ENCODE measurements around the gene ENKUR.
"Not testable (repeated sequence)": the region's sequence is repeated elsewhere in the genome, so short reads cannot be mapped to it uniquely, and the experiment has no call there.

Gene ENKUR

DNA sequence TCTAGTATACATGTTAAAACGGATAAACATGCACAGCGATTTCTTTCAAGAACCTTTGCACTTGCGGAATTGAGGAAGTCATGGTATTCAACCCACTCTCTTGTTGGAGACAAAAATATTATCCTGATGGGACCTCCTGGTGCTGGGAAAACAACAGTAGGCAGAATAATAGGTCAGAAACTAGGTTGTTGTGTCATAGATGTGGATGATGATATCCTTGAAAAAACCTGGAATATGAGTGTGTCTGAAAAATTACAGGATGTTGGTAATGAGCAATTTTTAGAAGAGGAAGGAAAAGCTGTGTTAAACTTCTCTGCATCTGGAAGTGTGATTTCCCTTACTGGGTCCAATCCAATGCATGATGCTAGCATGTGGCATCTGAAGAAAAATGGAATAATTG lies 7.3 kb upstream of the ENKUR start:
- no peak for DNase-seq (ENCODE audit: low spot score)

DNA sequence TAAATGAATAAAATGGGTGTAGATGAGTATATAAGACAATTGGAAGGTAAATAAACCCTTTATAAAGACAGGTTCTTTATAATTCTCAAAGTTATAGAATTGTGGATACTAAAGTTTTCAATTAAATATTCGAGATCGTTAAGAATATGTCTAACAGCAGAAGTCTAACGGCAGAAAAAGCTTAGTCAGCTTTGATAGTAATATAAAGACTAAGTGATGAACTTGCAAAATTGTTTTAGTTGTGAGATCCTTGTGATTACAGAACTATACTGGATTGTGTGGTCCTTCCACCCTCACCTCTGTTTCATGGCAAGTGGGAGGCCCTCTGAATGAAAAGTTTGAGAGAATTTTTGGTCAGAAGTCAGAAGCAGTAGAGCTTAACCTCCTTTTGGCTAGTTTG lies 2.7 kb upstream of the ENKUR start:
- no peak for DNase-seq (ENCODE audit: low spot score)

DNA sequence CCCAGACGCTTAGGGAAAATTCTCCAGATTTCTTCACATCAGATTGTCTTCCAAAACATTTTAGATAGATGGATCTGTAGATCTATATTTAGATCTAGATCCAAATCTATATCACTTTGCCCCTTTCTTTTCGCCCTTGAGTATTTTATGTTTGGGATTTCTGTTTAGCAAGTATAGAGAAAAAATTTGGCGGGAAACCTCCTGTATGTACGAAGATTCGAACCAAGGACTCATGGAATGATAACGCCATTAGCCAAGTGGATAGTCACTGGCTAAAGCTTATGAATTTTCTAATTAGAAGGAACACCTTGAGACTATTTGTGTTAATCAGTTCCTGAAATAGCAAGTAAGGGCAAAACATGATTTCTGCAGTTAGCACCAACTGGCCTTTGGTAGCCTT lies 1.7 kb upstream of the ENKUR start:
- DNase-seq (ENCODE audit: low spot score): no peak

DNA sequence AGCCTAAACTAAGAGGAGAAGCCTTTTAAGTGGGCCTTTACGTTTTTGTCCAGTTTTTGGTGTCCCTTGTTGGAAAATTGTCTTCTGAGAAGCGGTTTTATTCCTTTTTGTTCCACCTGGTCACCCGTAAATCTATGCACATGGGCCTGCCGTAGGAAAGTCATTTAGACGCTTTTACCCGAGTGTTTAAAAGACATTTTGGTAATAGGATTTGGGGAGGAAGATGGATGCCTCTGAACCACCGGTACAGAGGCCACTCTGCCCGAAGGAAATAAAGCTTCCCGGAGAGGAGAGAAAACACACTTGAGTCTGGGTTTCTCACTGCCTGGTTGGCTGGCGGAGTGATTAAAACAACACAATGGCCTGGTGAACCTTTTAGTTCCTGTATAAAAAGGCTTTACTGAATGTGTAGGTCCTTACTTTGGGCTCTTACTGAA lies 1.2 kb upstream of the ENKUR start:
- no peak for DNase-seq (ENCODE audit: low spot score)

DNA sequence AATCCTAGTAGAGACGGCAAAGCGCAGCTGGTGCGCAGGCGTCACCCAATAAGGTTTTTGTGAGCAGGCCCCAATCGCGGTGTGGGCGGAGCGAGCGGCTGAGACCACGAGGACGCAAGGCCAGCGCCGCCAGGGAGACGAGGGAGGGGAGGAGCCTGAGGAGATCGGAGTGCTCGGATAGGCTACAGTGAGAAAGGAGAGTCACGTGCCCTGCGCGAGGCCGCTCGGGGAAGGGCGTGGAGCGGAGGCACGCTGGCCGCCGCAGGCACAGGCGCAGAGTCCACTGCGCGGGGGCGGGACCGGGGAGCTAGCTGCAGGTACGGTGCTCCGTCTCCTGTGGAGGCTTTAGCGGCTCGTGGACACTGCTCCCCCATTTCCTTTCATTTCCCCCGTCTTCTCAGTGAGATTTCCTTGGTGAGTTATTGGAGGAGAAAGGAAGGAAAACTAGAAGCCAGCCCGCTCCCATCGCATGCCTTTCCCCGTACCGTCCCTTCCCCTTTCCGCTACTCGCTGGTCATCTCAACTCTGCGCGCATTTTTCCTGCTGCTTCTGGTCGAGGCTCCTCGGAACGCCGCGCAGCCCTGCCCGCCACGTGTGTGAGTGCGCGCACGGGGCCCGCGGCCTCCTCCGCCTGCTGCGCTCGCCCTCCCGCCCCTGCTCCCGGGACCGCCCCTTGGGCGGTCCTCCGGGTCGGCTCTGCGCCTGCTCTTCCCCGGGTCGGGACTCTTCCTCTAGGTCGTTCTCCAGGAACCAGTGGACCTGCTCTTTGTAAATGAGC lies 607 bp upstream of the ENKUR start, which contains the start of gene THNSL1:
THNSL1 (plus strand) TSS at position 237 of the 778 bp plus-strand sequence. CDS start 6,612 bp downstream, outside the sequence.
- DNase-seq (ENCODE audit: low spot score): peak; percentile 99

DNA sequence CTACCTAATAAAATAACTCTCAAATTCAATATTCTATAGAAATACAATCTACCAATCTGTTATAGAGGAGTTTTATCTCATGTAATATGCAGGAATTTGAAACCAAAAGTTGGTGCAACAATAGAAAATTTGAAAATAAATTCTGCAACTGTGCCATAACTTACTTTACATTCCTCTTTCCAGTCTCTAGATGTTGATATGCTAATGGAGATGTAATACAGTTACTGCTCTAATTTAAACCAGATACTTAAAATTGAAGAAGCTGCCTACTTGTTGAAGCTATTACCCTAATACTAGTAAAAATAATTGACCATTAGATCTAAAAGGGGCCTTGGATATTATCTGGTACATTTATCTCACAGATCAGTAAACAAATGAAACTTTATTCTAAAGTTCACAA lies 1.4 kb downstream of the ENKUR start:
- no peak for DNase-seq (ENCODE audit: low spot score)

DNA sequence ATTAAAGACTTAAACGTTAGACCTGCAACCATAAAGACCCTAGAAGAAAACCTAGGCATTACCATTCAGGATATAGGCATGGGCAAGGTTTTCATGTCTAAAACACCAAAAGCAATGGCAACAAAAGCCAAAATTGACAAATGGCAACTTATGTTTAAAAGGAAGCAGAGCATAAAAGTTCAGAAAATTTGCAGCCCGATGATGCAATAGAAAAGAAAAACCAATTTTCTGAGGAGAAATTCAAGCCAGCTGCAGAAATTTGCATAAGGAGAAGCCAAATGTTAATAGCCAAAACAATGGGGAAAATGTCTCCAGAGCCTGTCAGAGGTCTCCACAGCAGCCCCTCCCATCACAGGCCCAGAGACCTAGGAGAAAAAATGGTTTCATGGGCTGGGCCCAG lies 4.4 kb downstream of the ENKUR start:
- not testable (repeated sequence) for DNase-seq (ENCODE audit: low spot score)

DNA sequence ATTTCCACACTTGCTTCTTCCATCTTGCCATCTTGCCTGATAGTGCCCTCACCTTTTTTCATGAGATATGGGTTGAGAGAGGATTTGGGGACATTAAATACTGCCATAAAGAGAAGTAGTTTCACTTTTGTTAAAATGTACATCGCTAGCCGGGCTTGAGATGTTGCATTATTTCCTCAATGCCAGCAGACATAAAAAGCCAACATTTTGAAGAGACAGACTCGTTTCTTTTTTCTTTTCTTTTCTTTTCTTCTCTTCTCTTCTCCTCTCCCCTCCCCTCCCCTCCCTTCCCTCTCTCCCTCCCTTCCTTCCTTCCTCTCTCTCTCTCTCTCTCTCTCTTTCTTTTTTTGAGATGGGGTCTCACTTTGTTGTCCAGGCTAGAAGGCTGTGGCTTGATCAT lies 17.9 kb downstream of the ENKUR start:
- DNase-seq (ENCODE audit: low spot score): no peak

DNA sequence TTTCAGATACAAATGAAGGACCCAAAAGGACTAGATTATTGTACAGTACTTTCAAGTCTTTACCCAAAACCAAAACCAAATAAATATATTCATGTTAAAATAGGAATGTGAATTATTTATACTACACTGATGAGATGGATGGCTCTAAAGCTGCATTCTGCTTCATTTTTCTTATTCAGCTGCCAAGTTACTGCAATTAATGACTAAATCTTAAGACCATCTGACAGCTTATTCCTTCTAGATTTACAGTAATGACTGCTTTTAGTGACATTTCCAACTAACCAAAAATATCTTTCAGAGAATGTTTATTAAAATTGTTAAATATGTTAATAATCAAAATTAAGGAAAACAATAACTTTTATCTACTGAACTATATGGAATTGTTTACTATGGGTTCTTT lies 20.9 kb downstream of the ENKUR start:
- DNase-seq (ENCODE audit: low spot score): no peak

DNA sequence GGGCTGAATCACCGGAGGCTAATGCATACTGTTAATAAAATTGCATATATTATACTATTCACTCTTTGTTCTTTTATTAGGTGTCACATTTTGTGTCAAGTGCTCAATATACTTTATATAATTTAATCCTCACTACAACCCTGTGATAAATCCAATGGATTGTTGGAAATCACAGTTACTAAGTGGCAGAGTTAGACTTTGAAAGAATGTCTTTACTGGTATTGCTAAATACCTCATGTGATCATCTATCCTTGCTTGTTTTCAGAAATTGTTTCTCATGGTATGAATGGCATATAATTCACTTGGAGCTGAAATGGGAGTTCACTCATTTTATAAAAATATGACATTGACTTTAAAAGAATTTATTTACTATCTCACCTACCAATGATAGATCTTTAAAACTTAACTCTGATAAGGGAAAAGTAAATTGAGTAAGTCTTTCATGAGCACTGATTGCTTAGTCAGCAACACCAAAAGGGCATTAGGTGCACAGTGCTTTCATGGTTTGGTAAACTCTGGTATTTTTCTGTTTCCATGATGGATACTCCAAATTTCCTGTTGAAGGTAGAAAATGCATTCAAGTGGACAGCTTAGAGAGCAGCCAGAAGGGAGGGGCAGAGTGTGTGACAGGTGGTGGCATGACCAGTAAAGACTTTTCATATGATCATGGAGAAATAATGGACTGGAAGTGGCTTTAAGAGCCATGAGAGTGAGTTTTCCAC lies 22.6 kb downstream of the ENKUR start:
- DNase-seq (ENCODE audit: low spot score): no peak

DNA sequence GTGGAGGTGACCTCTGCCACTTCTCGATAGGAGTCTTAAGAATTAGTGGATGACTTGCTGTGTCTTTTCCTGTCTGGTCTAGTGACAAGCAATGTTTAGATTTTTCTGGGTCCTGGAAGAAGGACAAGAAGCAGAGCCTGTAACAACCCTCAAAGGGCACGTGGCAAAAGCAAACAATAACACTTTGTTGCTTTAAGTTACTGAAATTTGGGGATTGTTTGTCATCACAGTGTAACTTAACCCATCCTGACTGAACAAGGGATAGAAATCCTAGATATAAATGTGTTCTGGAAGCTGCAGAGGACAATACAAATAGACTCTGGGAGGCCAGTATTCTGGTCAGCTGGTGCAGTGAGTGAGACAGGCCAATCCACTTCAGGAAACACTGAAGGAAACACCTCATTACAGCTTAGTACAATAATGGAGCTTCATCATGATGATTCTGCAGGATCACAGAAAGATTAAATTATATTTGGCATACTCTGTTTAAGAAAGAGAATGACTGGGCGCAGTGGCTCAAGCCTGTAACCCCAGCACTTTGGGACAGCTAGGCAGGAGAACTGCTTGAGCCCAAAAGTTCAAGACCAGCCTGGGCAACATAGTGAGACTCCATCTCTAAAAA lies 23.3 kb downstream of the ENKUR start:
- no peak for DNase-seq (ENCODE audit: low spot score)

DNA sequence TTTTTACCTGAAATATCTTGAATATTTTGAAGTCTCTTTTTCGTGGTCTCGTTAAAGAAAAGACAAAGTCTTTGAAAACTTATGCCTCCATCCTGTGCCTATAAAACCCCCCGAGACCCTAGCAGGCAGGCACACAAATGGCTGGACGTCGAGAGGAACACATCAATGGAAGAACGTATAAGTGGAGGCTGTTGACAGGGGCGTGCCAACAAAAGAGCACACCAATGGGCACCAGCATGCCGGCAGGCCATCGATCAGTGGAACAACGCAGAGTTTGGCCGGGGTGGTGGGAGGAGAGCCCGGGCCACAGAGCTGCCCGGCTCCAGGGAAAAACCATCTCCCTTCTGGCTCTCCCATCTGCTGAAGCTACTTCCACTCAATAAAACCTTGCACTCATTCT lies 24.7 kb downstream of the ENKUR start:
- DNase-seq (ENCODE audit: low spot score): no peak

DNA sequence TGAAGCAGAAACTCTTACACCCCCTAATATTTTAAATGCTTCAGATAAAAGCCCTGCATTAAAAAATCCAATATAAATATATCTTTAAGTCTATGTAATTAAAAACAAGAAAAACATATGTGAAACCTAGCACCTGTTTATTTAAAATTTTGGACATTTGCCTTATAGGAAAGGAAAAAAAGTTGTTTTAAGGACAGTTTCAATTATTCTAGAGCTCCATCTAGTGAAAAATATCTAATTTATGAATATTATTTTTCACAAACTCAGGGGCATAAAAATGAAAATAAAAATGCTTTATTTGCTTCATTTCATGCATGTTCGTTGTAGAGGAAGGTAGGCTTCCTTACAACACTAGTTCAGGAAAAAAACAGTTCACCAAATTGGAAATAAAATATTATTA lies 26.1 kb downstream of the ENKUR start:
- no peak for DNase-seq (ENCODE audit: low spot score)

DNA sequence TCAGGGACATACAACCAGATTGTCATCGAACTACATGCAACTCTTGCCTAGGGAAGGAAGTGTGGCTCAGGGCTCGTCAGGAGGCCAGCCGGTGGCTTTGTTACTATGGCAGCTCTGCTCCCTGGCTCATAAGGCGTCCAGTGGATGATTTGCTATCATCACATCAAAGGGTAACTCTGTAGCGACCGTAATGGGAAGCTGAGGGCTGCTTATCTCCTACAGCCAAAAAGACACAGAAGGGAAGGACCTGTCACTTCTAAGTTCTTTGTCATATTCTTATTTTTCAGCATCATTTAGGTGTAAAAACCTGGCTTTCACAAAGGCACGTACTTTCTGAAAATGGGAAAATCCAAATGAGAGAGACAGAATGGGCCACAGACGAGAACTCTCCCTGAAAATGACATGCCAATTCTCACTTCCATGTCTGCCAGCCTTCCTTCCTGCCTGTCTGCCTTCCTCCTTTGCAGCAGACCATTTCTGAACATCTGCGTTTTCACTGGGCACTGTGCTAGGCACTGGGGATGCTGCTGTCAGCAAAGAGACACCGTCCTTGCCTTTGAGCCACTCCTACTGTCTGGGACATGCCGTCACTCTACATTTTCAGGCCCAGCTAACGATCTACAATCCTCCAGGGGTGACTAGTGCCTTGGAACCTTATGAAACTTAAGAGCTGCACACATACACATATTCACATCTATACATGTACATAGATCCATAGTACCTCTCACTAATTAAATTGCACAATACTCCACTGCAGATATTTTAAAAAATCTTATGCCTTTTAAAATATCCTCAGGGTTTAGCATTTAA lies 26.9 kb downstream of the ENKUR start:
- no peak for DNase-seq (ENCODE audit: low spot score)

DNA sequence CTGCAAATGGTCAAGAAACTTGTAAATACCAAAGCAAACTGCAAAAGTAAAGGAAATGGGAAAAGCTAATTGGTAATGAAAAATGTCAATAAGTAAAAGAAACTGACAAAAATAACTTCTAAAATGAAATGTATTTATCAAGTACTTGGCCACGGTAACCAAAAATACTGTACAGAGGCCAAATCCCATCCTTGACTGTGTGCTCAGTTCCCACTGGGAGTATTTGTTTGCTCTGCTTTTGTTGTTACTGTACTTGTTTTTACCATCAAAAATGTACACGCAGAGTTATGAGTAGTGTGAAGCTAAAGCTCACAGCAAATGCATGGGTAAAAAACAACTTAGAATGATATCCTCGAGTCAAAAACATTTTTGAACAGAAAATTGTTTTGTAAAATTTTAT lies 31.1 kb downstream of the ENKUR start:
- no peak for DNase-seq (ENCODE audit: low spot score)

DNA sequence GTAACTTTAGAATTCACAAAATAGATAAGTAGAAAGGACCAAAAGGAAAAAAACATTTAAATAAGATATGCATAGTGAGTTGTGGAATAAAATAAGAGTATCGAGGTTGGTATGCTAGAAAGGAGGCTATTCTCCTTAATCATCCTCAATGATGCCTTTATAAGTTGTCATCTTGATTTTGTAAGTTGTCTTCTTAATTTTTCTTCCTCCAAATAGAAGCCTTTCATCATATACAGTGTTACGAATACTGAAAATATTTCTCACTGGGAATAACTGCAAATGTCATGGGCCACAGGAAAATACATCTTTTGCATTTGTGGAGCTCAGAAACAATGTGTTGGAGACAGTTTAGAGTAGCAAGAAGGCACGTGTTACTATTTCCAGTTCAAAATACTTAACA lies 32.0 kb downstream of the ENKUR start:
- DNase-seq (ENCODE audit: low spot score): no peak

DNA sequence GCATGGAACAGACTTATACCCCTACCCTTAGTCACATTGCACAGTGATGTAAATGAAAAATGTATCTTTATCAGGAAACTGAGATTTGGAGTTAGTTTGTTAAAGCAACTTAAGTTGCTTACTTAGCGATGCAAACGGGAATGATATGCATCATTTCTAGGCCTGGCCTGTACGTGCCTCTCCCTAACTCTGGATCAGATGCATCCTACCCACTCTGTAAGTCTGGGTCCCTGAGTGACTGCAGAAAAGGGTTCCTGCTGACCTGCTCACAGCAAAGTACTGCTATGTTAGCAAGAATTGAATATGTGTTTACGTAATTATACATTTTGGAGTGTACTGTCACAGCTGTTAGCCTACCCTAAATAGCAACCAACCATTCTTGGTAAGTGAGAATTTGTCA lies 32.8 kb downstream of the ENKUR start:
- no peak for DNase-seq (ENCODE audit: low spot score)

DNA sequence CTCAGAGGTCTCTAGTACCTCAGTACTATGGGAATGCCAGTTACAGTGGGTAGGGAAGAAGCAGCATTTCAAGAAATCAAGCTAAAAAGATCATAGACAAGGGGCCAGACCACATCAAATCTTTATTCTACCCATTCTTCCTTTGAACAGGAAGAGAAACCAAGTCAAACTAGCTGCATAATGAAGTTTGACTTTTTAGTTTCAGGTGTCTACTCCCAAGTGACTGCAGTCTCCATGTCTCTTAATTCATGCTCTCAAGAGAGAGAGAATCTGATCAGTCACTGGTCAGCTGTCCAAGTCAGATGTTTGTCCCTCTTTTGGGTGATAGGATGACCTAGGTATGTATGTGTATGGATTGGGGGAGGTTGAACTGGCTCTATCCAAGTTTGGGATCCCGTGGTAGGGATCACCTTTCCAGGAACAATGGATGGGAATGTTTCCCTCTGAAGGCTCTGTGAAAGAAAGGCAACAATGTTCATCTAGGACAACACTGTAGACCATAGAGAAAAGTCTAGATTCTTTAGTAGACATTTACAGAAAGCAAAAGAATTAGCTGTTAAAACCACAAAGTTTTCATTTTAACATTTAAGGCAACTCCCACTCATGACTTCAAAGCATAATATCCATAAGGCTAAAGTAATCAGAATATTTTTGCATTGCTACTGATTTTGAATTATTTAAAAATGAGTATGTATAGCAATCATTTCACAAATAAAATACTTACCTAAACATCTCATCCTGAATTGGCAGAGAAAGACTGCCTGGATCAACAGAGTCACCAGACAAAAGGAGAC lies 33.4 kb downstream of the ENKUR start:
- no peak for DNase-seq (ENCODE audit: low spot score)

DNA sequence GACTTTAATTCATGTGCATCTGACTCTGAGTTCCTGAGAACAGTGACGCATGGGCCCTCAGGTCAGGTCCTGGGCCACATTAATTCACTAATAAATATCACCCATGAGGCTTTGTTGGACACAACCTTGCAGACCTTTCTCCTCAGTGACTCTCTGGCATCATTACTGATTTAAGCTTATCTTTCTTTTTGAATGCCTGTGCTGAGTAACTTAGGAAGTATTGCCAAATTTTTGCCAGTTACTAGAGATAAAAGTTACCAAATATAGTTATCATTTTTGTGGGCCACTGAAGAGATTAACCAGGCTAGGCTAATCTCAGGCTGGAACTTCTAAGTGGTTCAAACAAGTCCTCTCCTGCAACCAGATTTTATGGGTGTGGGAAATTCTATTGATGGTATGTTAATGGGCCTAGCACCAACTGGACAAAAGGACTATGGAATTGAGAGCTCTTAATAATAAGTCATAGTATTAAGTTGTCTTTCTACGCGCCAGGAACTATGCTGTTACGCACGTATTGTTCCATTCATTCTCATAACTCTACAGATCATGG lies 34.7 kb downstream of the ENKUR start:
- no peak for DNase-seq (ENCODE audit: low spot score)

DNA sequence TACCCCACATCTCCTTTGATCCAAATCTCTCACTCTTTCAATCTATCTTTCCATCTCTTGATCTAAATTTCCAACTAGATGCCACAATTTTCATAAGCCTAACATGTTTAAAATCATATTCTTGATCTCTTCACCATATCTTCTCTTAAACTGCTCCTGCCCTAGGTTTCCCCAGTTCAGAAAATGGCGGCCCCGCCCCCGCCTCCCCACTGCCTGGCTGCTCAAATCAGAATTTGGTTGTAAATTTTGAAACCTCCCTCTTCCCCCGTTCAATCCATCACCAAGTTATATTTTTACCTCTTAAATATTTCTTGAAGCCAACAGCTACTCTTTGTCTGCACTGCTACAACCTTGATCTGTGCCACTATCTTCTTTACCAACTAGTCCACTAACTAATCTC lies 36.3 kb downstream of the ENKUR start:
- DNase-seq (ENCODE audit: low spot score): no peak

DNA sequence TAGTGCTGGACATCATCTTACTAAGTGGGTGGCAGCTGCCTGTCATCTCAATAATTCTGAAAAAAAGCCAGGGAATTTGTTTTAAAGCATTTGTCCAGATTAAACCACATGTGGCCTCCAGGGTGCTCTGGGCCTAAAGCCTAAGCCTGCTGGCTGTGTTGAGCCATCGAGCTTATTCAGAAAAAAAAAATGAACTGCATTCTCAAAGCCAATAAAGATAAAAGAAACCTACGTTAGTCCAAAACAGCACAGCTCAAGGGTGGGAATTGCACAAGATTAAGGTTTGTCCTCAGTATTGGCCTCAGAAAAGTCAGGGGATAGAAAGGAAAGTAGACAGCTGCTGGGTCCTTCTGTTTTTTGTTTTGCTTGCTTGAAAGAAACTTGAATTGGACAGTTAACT lies 41.0 kb downstream of the ENKUR start:
- DNase-seq (ENCODE audit: low spot score): no peak
